ENCODE data around the gene TJP1.
"Not testable (repeated sequence)": the region's sequence is repeated elsewhere in the genome, so short reads cannot be mapped to it uniquely, and the experiment has no call there.

Gene TJP1

DNA sequence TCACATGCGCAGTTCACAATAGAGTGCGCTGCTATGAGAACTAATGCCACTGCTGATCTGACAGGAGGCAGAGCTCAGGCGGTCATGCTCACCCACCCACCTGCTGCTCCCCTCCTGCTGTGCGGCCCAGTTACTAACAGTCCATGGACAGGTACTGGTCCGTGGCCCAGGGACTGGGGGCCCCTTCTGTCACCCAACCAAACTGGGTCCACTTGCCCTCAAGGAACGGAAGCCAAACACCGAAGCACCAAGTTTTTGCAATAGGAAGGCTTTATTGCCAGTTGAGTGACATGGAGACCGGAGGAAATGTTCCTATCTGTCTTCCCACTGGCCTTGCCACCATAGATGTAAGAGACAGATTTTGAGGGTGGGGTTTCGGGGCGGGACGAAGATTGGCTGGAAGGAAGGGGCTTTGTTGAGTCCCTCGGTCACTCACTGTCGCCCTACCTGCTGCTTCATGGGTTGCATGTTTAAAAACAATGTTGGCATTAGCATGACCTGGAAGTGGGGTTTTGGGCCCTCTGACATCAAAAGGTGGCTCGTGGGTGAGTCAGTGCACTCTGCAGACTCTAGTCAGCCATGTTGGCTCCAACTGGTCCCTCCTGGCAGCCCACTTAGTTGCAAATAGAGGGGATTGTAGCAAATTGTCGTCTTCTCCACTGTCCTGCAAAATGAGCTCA lies 141.0 kb downstream of the TJP1 start:
- Histone ChIP-seq H3K27me3 (ENCODE audit: control insufficient read depth, insufficient read depth, low read length) (no peaks in the 10 kb centered on the region), H3K4me1 (ENCODE audit: control insufficient read depth, insufficient read depth, low read length) (peaks cover 30% of the 10 kb centered on the region), H3K36me3 (ENCODE audit: control insufficient read depth, insufficient read depth, low read length) (peaks cover 3% of the 10 kb centered on the region), H3K9ac (ENCODE audit: low read length) (no peak overlapping the region), H3K4me3 (ENCODE audit: low read length) (no peak overlapping the region), H3K9me3 (ENCODE audit: control insufficient read depth, low read length) (no peaks in the 10 kb centered on the region)

GRCh38 chr15:29680465-29681165 lies 141.7 kb downstream of the TJP1 start:
- no peak overlapping the region for H3K9ac ChIP-seq (ENCODE audit: low read length)
- H3K36me3 ChIP-seq (ENCODE audit: control insufficient read depth, insufficient read depth, low read length) = peaks cover 3% of the 10 kb centered on the region
- no peaks in the 10 kb centered on the region for H3K9me3 ChIP-seq (ENCODE audit: control insufficient read depth, low read length)
- H3K4me3 ChIP-seq (ENCODE audit: low read length) = no peak overlapping the region
- H3K4me1 ChIP-seq (ENCODE audit: control insufficient read depth, insufficient read depth, low read length) = peaks cover 29% of the 10 kb centered on the region
- no peaks in the 10 kb centered on the region for H3K27me3 ChIP-seq (ENCODE audit: control insufficient read depth, insufficient read depth, low read length)

DNA sequence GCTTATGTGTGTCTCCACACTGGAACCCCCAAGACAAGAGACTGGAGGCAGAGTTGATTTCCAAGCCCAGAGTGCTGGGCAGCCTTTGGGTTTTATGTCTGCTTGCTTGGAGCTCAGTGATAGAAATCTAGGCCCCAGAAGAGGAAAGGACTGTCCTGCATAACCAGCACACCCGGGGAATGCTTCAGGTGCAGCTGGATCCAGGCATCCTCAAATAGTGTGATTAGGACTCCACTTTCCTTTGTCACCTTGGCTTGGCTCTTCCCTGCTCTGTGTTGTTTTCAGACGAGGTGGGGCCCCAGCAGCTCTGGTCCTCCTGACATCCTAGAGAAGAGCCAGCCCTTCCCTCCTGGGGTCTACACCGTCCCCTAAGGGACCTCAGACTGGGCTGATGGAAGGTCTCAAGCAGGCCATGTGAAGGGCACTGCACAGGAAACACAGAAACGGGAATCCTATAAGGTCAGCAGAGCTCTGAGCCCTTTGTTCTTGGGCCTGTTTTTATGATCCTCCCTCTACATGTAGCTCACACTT lies 143.7 kb downstream of the TJP1 start:
- no peak overlapping the region for H3K9ac ChIP-seq (ENCODE audit: low read length)
- H3K27me3 ChIP-seq (ENCODE audit: control insufficient read depth, insufficient read depth, low read length) = no peaks in the 10 kb centered on the region
- H3K9me3 ChIP-seq (ENCODE audit: control insufficient read depth, low read length) = no peaks in the 10 kb centered on the region

DNA sequence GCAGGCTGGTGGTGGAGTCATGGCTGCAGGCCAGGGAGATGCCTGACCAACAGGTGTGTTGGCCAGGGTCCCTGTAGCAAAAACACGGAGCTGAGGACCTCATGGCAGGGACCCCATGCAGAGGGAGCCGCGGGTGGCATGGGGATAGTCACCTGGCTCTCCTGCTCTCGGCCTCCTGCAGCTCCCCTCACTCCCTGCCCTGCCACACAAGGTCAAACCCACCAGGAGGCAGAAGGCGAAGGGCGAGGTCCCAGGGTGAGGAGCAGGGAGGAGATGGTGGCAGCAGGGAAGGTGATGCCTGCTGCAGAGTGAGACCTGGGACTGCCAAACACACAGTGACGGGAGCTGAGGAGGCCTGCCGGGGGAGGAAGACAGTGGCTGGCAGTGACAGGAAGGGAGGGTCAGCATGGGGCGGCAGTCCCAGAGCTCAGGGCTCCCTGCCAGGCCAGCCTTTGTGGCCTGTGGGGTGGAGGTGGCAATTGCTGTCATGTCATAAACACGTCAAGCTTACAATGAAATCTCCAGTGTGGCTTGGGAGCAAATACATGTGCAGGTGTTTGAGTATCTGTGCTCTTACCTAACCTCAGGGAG lies 144.3 kb downstream of the TJP1 start:
- H3K27me3 ChIP-seq (ENCODE audit: control insufficient read depth, insufficient read depth, low read length) = no peaks in the 10 kb centered on the region
- H3K36me3 ChIP-seq (ENCODE audit: control insufficient read depth, insufficient read depth, low read length) = peaks cover 3% of the 10 kb centered on the region
- H3K9ac ChIP-seq (ENCODE audit: low read length) = no peak overlapping the region
- no peaks in the 10 kb centered on the region for H3K9me3 ChIP-seq (ENCODE audit: control insufficient read depth, low read length)
- H3K4me3 ChIP-seq (ENCODE audit: low read length) = no peak overlapping the region
- peaks cover 27% of the 10 kb centered on the region for H3K4me1 ChIP-seq (ENCODE audit: control insufficient read depth, insufficient read depth, low read length)

More for the DNA sequence above, 143.7 kb downstream of the TJP1 start:
- H3K4me3 ChIP-seq (ENCODE audit: low read length) = no peak overlapping the region
- peaks cover 21% of the 10 kb centered on the region for H3K4me1 ChIP-seq (ENCODE audit: control insufficient read depth, insufficient read depth, low read length)
- H3K36me3 ChIP-seq (ENCODE audit: control insufficient read depth, insufficient read depth, low read length) = peaks cover 3% of the 10 kb centered on the region

DNA sequence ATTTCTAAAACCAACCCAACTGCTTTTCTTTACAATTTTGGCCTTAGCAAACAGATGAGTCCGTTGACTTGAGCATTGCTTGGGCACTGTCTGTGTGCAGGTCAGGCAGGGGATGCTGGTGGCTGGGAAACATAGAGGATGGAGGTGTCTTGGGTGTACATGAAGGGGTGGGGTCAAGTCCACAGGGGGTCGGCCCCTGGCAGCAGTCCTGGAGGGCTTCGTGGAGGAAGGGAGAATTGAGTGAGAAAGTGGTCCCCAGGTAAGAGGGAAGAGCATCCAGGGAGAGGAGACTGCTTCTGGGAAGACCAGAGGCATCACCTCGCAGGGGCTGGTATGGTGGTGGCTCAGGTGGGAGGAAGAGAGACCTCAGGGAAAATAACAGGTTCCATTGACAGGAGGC lies 144.8 kb downstream of the TJP1 start:
- Histone ChIP-seq H3K4me1 (ENCODE audit: control insufficient read depth, insufficient read depth, low read length) (peaks cover 32% of the 10 kb centered on the region), H3K36me3 (ENCODE audit: control insufficient read depth, insufficient read depth, low read length) (peaks cover 3% of the 10 kb centered on the region), H3K27me3 (ENCODE audit: control insufficient read depth, insufficient read depth, low read length) (no peaks in the 10 kb centered on the region), H3K9me3 (ENCODE audit: control insufficient read depth, low read length) (no peaks in the 10 kb centered on the region), H3K4me3 (ENCODE audit: low read length) (no peak overlapping the region), H3K9ac (ENCODE audit: low read length) (no peak overlapping the region)

- peaks cover 3% of the 10 kb centered on the region for H3K36me3 ChIP-seq (ENCODE audit: control insufficient read depth, insufficient read depth, low read length)
- peaks cover 37% of the 10 kb centered on the region for H3K4me1 ChIP-seq (ENCODE audit: control insufficient read depth, insufficient read depth, low read length)
- H3K4me3 ChIP-seq (ENCODE audit: low read length) = peak overlapping the region; percentile 2
- no peak overlapping the region for H3K9ac ChIP-seq (ENCODE audit: low read length)
- H3K9me3 ChIP-seq (ENCODE audit: control insufficient read depth, low read length) = no peaks in the 10 kb centered on the region
- no peaks in the 10 kb centered on the region for H3K27me3 ChIP-seq (ENCODE audit: control insufficient read depth, insufficient read depth, low read length)
Measured at GRCh38 chr15:29676961-29677402, 145.3 kb downstream of the TJP1 start.

DNA sequence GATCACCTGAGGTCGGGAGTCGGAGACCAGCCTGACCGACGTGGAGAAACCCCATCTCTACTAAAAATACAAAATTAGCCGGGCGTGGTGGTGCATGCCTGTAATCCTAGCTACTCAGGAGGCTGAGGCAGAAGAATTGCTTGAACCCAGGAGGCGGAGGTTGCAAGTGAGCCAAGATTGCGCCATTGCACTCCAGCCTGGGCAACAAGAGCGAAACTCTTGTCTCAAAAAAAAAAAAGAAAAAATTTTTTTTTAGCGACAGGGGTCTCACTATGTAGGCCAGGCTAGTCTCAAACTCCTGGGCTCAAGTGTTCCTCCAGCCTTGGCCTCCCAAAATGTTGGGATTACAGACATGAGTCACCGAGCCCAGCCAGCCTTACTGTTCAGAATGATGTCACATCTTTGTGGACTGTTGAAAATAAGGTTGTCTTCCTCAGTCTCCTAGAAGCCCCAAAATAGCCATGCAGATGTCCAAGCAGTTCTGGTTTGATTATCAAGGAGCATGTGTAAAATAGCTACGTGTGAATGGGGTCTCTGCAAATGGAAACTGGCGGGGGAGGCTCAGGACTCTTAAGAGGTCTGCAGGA lies 145.8 kb downstream of the TJP1 start:
- Histone ChIP-seq H3K4me1 (ENCODE audit: control insufficient read depth, insufficient read depth, low read length) (peaks cover 42% of the 10 kb centered on the region), H3K4me3 (ENCODE audit: low read length) (peak overlapping the region; percentile 2)
- not testable (repeated sequence) for H3K9ac ChIP-seq (ENCODE audit: low read length); H3K9me3 ChIP-seq (ENCODE audit: control insufficient read depth, low read length); H3K27me3 ChIP-seq (ENCODE audit: control insufficient read depth, insufficient read depth, low read length); H3K36me3 ChIP-seq (ENCODE audit: control insufficient read depth, insufficient read depth, low read length)

- H3K4me3 ChIP-seq (ENCODE audit: low read length) = no peak overlapping the region
- H3K9ac ChIP-seq (ENCODE audit: low read length) = peak overlapping the region; percentile 28
- H3K4me1 ChIP-seq (ENCODE audit: control insufficient read depth, insufficient read depth, low read length) = peaks cover 42% of the 10 kb centered on the region
- H3K27me3 ChIP-seq (ENCODE audit: control insufficient read depth, insufficient read depth, low read length) = no peaks in the 10 kb centered on the region
- no peaks in the 10 kb centered on the region for H3K9me3 ChIP-seq (ENCODE audit: control insufficient read depth, low read length)
- H3K36me3 ChIP-seq (ENCODE audit: control insufficient read depth, insufficient read depth, low read length) = peaks cover under 1% of the 10 kb centered on the region
Measured at GRCh38 chr15:29675791-29676301, 146.4 kb downstream of the TJP1 start.

- no peaks in the 10 kb centered on the region for H3K9me3 ChIP-seq (ENCODE audit: control insufficient read depth, low read length)
- H3K27me3 ChIP-seq (ENCODE audit: control insufficient read depth, insufficient read depth, low read length) = no peaks in the 10 kb centered on the region
- H3K4me1 ChIP-seq (ENCODE audit: control insufficient read depth, insufficient read depth, low read length) = peaks cover 52% of the 10 kb centered on the region
- H3K9ac ChIP-seq (ENCODE audit: low read length) = peak overlapping the region; percentile 53
- peak overlapping the region; percentile 25 for H3K4me3 ChIP-seq (ENCODE audit: low read length)
- H3K36me3 ChIP-seq (ENCODE audit: control insufficient read depth, insufficient read depth, low read length) = no peaks in the 10 kb centered on the region
Measured at GRCh38 chr15:29674661-29675533, 147.4 kb downstream of the TJP1 start.

GRCh38 chr15:29672923-29673809 lies 149.1 kb downstream of the TJP1 start:
- Histone ChIP-seq H3K4me3 (ENCODE audit: low read length) (no peak overlapping the region), H3K36me3 (ENCODE audit: control insufficient read depth, insufficient read depth, low read length) (no peaks in the 10 kb centered on the region), H3K4me1 (ENCODE audit: control insufficient read depth, insufficient read depth, low read length) (peaks cover 47% of the 10 kb centered on the region), H3K9ac (ENCODE audit: low read length) (no peak overlapping the region), H3K9me3 (ENCODE audit: control insufficient read depth, low read length) (no peaks in the 10 kb centered on the region), H3K27me3 (ENCODE audit: control insufficient read depth, insufficient read depth, low read length) (no peaks in the 10 kb centered on the region)

Data from mucosa of stomach (tissue), 1 donor.